OCI-LY3 (cell line): ENCODE data around the gene REEP3.

Experiments
- H2AFZ ChIP-seq: fragments of 200-600, 300-600 bp; shearing (Covaris generic); 2 replicates; pipeline ENCODE4 v1.6.0; 2014; ENCODE audit warnings: antibody characterized with exemption, low read depth, low read length
- H3K27ac ChIP-seq: fragments of 200-600, 300-600 bp; sonication (generic); 2 replicates; pipeline ENCODE4 v1.5.1; 2014; ENCODE audit warnings: mild to moderate bottlenecking, low read length, moderate library complexity, mixed read lengths
- H3K27me3 ChIP-seq: fragments of 200-600, 300-600 bp; sonication (generic); 2 replicates; pipeline ENCODE4 v1.6.1; 2014; ENCODE audit warnings: low read depth, low read length, mixed read lengths
- H3K36me3 ChIP-seq: fragments of 200-600, 300-600 bp; sonication (generic); replicated peaks from 2 replicates; pipeline ENCODE3; 2014; ENCODE audit warnings: low read depth, low read length, mixed read lengths
- H3K4me1 ChIP-seq: fragments of 300-600, 200-600 bp; sonication (generic); 2 replicates; pipeline ENCODE4 v1.6.1; 2014; ENCODE audit warnings: low read length, mixed read lengths
- H3K4me2 ChIP-seq: fragments of 200-600, 300-600 bp; sonication (generic); 2 replicates; pipeline ENCODE4 v1.6.1; 2014; ENCODE audit warnings: low read length, mixed read lengths
- H3K4me3 ChIP-seq: fragments of 300-600, 200-600 bp; sonication (generic); 2 replicates; pipeline ENCODE4 v1.5.1; 2014; ENCODE audit warnings: antibody characterized with exemption, mild to moderate bottlenecking, low read length, moderate library complexity
- H3K79me2 ChIP-seq: fragments of 300-600, 200-600 bp; shearing (Covaris generic); 2 replicates; pipeline ENCODE4 v1.6.1; 2014; ENCODE audit warnings: mild to moderate bottlenecking, low read length, mixed read lengths
- H3K9ac ChIP-seq: fragments of 300-600, 200-600 bp; shearing (Covaris generic); 2 replicates; pipeline ENCODE4 v1.6.0; 2014; ENCODE audit warnings: mild to moderate bottlenecking, low read length, moderate library complexity
- H3K9me3 ChIP-seq: fragments of 200-600, 300-600 bp; shearing (Covaris generic); 2 replicates; pipeline ENCODE4 v1.6.1; 2014; ENCODE audit warnings: low read length, mixed read lengths; ENCODE audit not compliant: insufficient read depth
- H4K20me1 ChIP-seq: fragments of 200-600, 300-600 bp; sonication (generic); 2 replicates; pipeline ENCODE4 v1.6.1; 2016; ENCODE audit warnings: low read length, mixed read lengths; ENCODE audit not compliant: insufficient read depth
- EZH2phosphoT487 ChIP-seq: fragments of 200-600 bp; shearing (Covaris generic); IDR thresholded peaks from 2 replicates; pipeline ENCODE4 v1.6.1; 2018; ENCODE audit warnings: antibody characterized with exemption, mixed run types, low read depth
- TF ChIP-seq, protein P1 (sequence below): fragments of 200-600, 300-600 bp; sonication (generic); IDR thresholded peaks from 2 replicates; pipeline ENCODE4 v1.5.1; 2014; ENCODE audit warnings: antibody characterized with exemption, low read length, low read depth

The REEP3 gene

DNA sequence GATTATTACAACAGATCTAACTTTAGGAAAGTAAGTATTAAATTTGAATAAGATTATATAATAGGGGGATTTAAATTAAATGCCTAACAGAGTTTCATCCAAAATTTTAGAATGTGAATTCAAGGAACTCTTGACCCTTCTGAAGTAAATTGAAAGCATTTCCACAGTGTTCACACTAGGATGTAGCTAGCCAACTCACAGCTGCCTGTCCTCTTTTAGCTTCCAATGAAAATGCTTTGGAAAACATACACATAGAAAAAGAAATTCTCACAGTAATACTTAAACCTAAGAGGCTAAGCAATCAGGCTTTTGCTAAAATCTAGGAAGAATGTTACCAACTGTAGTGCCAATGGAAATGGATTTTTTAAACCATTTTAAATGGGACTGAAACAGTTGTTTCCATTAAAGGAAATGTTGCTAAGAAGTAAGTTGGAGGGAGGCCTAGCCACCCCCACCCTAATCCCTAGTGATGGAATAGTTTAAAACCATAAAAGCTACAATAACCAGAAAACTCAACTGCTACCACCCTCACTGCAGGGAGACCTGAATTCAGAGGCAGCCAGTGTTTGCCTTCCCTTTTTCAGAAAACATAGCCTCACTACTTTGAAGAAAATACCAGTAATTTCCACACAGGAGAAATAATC is 58.3 kb downstream of the REEP3 start:
- H3K27ac ChIP-seq: no peak overlapping the region

DNA sequence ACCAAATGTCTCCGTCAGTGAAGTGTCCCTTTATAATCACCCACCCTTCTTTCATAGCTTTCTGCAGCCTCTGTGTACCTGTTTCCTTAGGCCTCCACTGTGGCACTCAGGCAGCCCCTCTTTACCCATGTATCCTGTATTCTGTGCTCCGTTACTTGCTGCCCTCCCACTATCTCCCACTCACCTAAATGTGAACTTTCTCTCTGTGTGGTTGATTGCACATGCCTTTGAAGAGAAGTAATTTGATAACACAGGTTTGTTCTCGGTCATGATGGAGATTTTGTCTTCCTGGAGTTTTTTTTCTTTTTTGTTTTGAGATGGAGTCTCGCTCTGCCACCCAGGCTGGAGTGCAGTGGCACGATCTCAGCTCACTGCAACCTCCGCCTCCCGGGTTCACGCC is 61.5 kb downstream of the REEP3 start:
- Histone ChIP-seq H3K36me3 (no peaks in the 10 kb centered on the region), H3K27ac (no peak overlapping the region), H3K9ac (no peak overlapping the region), H3K4me1 (no peaks in the 10 kb centered on the region), H3K79me2 (no peaks in the 10 kb centered on the region), H3K27me3 (no peaks in the 10 kb centered on the region), H2AFZ (no peak overlapping the region), H3K4me2 (no peak overlapping the region), H4K20me1 (no peaks in the 10 kb centered on the region), H3K4me3 (no peak overlapping the region), H3K9me3 (no peaks in the 10 kb centered on the region)
- TF ChIP-seq, protein P1, sequence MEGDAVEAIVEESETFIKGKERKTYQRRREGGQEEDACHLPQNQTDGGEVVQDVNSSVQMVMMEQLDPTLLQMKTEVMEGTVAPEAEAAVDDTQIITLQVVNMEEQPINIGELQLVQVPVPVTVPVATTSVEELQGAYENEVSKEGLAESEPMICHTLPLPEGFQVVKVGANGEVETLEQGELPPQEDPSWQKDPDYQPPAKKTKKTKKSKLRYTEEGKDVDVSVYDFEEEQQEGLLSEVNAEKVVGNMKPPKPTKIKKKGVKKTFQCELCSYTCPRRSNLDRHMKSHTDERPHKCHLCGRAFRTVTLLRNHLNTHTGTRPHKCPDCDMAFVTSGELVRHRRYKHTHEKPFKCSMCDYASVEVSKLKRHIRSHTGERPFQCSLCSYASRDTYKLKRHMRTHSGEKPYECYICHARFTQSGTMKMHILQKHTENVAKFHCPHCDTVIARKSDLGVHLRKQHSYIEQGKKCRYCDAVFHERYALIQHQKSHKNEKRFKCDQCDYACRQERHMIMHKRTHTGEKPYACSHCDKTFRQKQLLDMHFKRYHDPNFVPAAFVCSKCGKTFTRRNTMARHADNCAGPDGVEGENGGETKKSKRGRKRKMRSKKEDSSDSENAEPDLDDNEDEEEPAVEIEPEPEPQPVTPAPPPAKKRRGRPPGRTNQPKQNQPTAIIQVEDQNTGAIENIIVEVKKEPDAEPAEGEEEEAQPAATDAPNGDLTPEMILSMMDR: no peak
- no peak for TF ChIP-seq EZH2phosphoT487

More for the DNA sequence above, 58.3 kb downstream of the REEP3 start:
- Histone ChIP-seq H3K4me1 (no peaks in the 10 kb centered on the region), H3K9ac (no peak overlapping the region), H3K79me2 (no peaks in the 10 kb centered on the region), H3K9me3 (no peaks in the 10 kb centered on the region), H2AFZ (no peak overlapping the region), H4K20me1 (no peaks in the 10 kb centered on the region), H3K27me3 (no peaks in the 10 kb centered on the region), H3K36me3 (no peaks in the 10 kb centered on the region), H3K4me2 (no peak overlapping the region), H3K4me3 (no peak overlapping the region)
- TF ChIP-seq, protein P1: no peak
- TF ChIP-seq EZH2phosphoT487: no peak

GRCh38 chr10:63583397-63583796 is 62.2 kb downstream of the REEP3 start:
- H3K9ac ChIP-seq: no peak overlapping the region
- H3K36me3 ChIP-seq: no peaks in the 10 kb centered on the region
- no peak overlapping the region for H3K27ac ChIP-seq
- TF ChIP-seq, protein P1: no peak
- no peak for TF ChIP-seq EZH2phosphoT487
- H3K9me3 ChIP-seq: no peaks in the 10 kb centered on the region
- H2AFZ ChIP-seq: no peak overlapping the region
- H4K20me1 ChIP-seq: no peaks in the 10 kb centered on the region
- no peak overlapping the region for H3K4me2 ChIP-seq
- no peak overlapping the region for H3K4me3 ChIP-seq
- no peaks in the 10 kb centered on the region for H3K4me1 ChIP-seq
- H3K27me3 ChIP-seq: no peaks in the 10 kb centered on the region
- no peaks in the 10 kb centered on the region for H3K79me2 ChIP-seq

DNA sequence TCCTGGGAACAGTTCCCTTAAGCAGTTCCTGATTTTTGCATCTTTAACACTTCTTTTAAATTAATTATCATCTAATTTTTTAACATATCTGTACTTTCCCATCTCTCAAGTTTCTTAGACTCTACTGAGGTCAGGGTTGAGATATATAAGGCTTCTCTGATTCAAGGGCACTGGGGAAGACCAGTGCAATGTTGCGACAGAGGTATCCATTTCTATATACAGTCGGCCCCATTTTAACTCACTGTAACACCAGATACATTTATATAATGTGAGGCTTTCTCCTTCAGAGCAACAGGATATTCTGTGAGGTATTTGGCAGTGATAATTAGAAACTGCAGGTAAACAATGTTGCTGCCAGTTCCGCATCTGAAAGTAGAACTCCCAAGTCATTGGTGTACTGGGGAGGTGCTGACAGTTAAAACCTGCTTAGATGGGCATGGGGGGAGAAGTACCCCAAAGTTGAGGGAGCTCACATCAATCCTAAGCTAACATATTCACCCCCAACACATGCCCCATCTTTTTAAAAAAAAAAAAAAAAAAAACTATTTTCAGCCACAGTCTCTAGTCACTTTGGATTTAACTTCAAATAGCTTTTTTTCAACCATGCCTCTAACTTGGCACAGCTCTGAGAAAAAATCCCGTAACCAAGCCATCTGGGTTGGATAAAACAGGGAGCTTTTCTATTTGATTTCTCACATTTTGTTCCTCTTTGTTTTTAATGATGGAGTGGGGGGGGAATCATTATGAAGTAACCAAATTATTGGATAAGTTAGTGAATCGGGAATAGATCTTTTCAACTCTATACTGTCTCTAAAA is 62.9 kb downstream of the REEP3 start:
- no peaks in the 10 kb centered on the region for H4K20me1 ChIP-seq
- no peak overlapping the region for H3K9ac ChIP-seq
- no peak for TF ChIP-seq EZH2phosphoT487
- TF ChIP-seq, protein P1: no peak
- no peak overlapping the region for H3K4me2 ChIP-seq
- no peaks in the 10 kb centered on the region for H3K4me1 ChIP-seq
- H3K27ac ChIP-seq: no peak overlapping the region
- no peaks in the 10 kb centered on the region for H3K79me2 ChIP-seq
- no peaks in the 10 kb centered on the region for H3K27me3 ChIP-seq
- no peak overlapping the region for H3K4me3 ChIP-seq
- H3K36me3 ChIP-seq: no peaks in the 10 kb centered on the region
- H2AFZ ChIP-seq: no peak overlapping the region
- no peaks in the 10 kb centered on the region for H3K9me3 ChIP-seq
